Left ventricle myocardium inferior (tissue), 1 donor: ENCODE results near the gene CERS6. TPM values are rescaled to one million over a fixed set of nuclear protein-coding genes. Genes with fewer than 3 reads are reported as not detected.
"Not testable (repeated sequence)": the region's sequence is repeated elsewhere in the genome, so short reads cannot be mapped to it uniquely, and the experiment has no call there.

Source experiments
- DNase-seq: peaks from one replicate; pipeline ENCODE4 v3.0.0-alpha.2; 2020
- H3K27ac ChIP-seq: fragments of 200-600 bp; replicated peaks from 2 replicates; pipeline ENCODE4 v1.8.0; 2021
- H3K27me3 ChIP-seq: fragments of 200-600 bp; 2 replicates; pipeline ENCODE4 v1.8.0; 2021; ENCODE audit warnings: low read depth
- H3K36me3 ChIP-seq: fragments of 200-600 bp; 2 replicates; pipeline ENCODE4 v1.8.0; 2021
- H3K4me1 ChIP-seq: fragments of 200-600 bp; 2 replicates; pipeline ENCODE4 v1.8.0; 2021
- H3K4me3 ChIP-seq: fragments of 200-600 bp; 2 replicates; pipeline ENCODE4 v1.8.0; 2021; ENCODE audit warnings: mild to moderate bottlenecking, moderate library complexity
- H3K9me3 ChIP-seq: fragments of 200-600 bp; replicated peaks from 2 replicates; pipeline ENCODE4 v1.8.0; 2021
- intact Hi-C: fragments of 100-400 bp; cut with micrococcal nuclease; formaldehyde crosslinking; loops from one replicate; pipeline ENCODE4 v1.11.0; 2022
- total RNA-seq: library from RNA; stranded (reverse); fragmentation: NEBNext Ultra II Directional; extraction: Animal tissue kit (Norgen Biotek cat#: 25700); gene quantifications from one replicate; pipeline ENCODE4 v1.2.1, GENCODE V29; 2021
- TF ChIP-seq, protein P1 (sequence below): fragments of 200-600 bp; IDR thresholded peaks from 2 replicates; pipeline ENCODE4 v1.8.0; 2021; ENCODE audit warnings: antibody characterized with exemption, mild to moderate bottlenecking, borderline replicate concordance
- donor health status: DM: no; HTN: yes; CAD: no; lungs with severe emphysema.

CERS6 gene
- total RNA-seq, 1 donor from 2014 or later, result 68.9 TPM

DNA sequence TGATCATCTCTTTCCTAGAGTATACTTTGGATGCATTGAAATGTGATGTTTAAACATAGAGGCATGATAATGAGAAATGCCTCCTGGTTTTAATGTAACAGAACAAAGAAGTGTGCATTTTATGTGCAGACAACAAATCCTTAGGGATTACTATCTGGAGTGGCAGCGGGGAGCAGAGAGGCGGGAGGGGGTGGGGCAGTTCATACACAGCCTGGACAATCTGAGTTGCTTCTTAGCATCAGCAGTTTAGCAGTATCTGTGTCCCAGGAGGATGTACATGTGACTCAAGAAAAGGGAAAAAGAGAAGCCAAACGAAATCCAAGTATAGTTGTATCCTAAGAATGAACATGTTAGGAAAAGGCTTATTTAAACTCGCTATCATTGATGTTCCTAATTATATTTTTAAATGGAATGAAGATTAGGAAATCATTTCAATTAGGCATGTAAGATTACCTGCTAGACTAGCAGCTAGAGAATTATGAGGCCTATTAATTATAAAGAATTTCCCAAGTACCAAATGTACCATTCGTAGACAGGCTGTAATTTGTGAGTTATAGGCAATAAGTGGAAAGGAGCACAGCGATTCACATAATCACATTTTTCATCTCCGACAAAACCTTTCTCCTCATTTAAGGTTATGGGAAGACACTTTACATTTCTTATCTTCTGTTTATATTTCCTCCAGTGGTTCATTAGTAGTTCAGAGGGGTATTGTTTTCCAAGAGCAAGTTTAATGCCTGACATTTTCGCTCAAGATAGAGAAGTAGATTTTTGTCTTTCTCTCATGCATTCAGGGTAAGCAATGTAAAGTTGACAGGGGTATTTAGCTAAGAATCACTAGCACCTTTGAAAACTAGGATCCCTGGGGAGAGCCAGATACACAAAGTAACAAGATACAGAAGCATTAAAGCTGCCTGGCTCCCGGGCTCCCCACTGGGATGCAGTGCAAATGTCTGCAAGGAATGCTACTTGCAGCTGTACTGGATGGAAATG is 205.1 kb downstream of the CERS6 start:
- intact Hi-C loops, result no loop called here
- TF ChIP-seq, protein P1, sequence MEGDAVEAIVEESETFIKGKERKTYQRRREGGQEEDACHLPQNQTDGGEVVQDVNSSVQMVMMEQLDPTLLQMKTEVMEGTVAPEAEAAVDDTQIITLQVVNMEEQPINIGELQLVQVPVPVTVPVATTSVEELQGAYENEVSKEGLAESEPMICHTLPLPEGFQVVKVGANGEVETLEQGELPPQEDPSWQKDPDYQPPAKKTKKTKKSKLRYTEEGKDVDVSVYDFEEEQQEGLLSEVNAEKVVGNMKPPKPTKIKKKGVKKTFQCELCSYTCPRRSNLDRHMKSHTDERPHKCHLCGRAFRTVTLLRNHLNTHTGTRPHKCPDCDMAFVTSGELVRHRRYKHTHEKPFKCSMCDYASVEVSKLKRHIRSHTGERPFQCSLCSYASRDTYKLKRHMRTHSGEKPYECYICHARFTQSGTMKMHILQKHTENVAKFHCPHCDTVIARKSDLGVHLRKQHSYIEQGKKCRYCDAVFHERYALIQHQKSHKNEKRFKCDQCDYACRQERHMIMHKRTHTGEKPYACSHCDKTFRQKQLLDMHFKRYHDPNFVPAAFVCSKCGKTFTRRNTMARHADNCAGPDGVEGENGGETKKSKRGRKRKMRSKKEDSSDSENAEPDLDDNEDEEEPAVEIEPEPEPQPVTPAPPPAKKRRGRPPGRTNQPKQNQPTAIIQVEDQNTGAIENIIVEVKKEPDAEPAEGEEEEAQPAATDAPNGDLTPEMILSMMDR, result no peak
- Histone ChIP-seq H3K36me3 (no peaks in the 10 kb centered on the region), H3K9me3 (no peaks in the 10 kb centered on the region), H3K4me1 (peaks cover 27% of the 10 kb centered on the region), H3K27ac (no peak overlapping the region), H3K27me3 (no peaks in the 10 kb centered on the region), H3K4me3 (no peak overlapping the region)
- DNase-seq, result peak; percentile 36

DNA sequence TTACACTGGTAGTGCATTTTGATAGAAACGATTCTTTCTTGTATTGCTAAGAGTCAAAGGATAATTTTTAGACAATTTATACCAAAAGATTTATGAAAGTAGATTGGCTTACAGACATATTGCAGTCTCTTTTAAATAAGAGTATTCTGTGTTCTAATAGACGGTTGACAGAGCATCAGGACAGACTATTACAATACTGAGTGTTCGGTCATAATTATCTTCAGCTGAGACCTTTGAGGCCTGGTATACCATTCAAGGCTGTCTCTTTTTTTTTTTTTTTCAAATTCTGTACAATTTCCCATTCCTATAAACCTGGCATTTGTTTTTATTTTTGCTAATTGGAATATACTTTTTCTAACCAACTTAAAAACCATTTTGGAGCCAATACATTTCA is 205.8 kb downstream of the CERS6 start:
- H3K4me1 ChIP-seq, result peaks cover 27% of the 10 kb centered on the region
- H3K36me3 ChIP-seq, result no peaks in the 10 kb centered on the region
- H3K9me3 ChIP-seq, result no peaks in the 10 kb centered on the region
- intact Hi-C loops, result no loop called here
- TF ChIP-seq, protein P1, result no peak
- no peaks in the 10 kb centered on the region for H3K27me3 ChIP-seq
- DNase-seq, result no peak
- no peak overlapping the region for H3K27ac ChIP-seq
- no peak overlapping the region for H3K4me3 ChIP-seq

DNA sequence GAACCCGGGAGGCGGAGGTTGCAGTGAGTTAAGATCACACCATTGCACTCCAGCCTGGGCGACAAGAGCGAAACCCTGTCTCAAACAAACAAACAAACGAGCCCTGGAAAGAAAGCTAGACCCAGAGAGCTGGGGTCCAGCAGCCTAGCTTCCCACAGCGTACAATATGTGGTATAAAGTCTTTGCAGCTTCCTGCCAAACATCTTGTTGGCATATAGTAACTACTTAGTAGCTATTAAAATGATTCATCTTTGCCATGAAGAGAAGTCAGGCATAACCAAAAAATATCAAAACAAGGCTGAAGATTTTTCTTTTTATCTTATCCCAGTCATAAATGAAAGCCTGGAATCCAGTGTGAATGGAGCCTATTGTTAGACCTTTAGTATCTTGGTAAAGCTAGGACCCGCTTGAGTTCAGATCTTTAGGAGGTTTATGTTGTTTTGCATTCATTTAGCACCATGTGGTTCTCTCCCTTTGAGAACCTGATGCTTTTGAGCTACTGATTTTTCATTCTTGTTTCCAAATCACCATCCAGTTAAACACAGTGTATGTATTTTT is 206.7 kb downstream of the CERS6 start:
- Histone ChIP-seq H3K4me1 (peaks cover 27% of the 10 kb centered on the region), H3K9me3 (no peaks in the 10 kb centered on the region), H3K36me3 (no peaks in the 10 kb centered on the region), H3K27ac (no peak overlapping the region), H3K27me3 (no peaks in the 10 kb centered on the region), H3K4me3 (no peak overlapping the region)
- TF ChIP-seq, protein P1, result no peak
- intact Hi-C loops, result no loop called here
- DNase-seq, result no peak

DNA sequence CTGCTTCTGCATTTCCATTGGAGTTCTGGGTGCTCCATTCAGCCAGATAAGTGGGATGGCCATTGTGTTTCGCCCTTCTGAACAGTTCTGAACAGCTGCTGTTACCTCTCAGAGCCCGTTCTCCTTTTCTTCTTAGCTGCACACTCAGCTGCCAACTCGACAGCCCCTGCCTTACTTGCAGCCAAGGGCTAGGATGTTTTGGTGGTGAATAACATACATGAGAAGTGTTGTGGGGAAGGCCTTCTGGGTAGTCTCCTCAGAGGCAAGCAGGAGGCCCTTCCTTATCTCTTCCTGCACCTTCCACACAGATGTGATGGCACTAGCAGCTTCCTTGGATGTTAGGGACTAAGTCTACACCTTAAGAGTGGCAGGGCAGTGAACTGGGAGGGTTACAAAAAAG is 207.9 kb downstream of the CERS6 start:
- DNase-seq, result no peak
- intact Hi-C loops, result no loop called here
- H3K27me3 ChIP-seq, result no peaks in the 10 kb centered on the region
- H3K36me3 ChIP-seq, result no peaks in the 10 kb centered on the region
- peaks cover 20% of the 10 kb centered on the region for H3K4me1 ChIP-seq
- H3K27ac ChIP-seq, result no peak overlapping the region
- TF ChIP-seq, protein P1, result no peak
- H3K9me3 ChIP-seq, result no peaks in the 10 kb centered on the region
- no peak overlapping the region for H3K4me3 ChIP-seq

DNA sequence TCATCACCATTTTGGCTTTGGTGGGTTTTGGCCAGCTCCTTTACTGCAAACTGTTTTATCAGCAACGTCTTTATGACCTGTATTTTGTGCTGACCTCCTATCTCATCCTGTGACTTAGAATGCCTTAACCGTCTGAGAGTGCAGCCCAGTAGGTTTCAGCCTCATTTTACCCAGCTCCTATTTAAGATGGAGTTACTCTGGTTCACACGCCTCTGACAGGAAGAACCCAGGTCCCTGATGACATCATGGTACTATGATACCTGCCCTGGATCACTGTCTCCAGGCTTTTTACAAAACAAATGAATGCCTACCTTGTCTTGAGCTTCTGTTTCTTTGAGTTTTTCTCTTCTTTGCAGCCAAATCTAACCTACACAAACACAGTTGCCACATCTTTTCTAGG is 208.6 kb downstream of the CERS6 start:
- H3K27ac ChIP-seq, H3K9me3 ChIP-seq, H3K27me3 ChIP-seq, DNase-seq, H3K4me3 ChIP-seq, intact Hi-C loops, H3K36me3 ChIP-seq: not testable (repeated sequence)
- peaks cover 20% of the 10 kb centered on the region for H3K4me1 ChIP-seq

DNA sequence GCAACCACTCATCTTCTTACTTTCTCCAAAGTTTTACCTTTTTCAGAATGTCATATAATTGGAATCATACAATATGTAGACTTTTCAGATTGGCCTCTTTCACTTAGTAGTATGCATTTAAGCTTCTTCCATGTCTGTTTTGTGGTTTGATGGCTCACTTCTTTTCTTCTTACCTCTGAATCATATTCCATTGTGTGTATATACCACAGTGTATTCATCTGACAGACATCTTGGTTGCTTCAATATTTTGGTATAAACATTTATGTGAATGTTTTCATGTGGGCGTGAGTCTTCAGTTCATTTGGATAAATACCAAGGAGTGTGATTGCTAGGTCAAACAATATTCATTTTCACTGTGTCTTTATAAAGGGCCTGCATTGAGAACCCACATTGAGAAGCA is 210.3 kb downstream of the CERS6 start:
- no peak for DNase-seq
- no peaks in the 10 kb centered on the region for H3K9me3 ChIP-seq
- no peak overlapping the region for H3K27ac ChIP-seq
- no peaks in the 10 kb centered on the region for H3K27me3 ChIP-seq
- TF ChIP-seq, protein P1, result no peak
- peaks cover 10% of the 10 kb centered on the region for H3K4me1 ChIP-seq
- no peak overlapping the region for H3K4me3 ChIP-seq
- intact Hi-C loops, result no loop called here
- no peaks in the 10 kb centered on the region for H3K36me3 ChIP-seq
